ENCODE data around the gene PLSCR3. TPM values are rescaled to one million over a fixed set of nuclear protein-coding genes. Genes with fewer than 3 reads are reported as not detected.

Gene PLSCR3
- total RNA-seq, 2 experiments from 2014 or later = 66.3 to 70.3 TPM

DNA sequence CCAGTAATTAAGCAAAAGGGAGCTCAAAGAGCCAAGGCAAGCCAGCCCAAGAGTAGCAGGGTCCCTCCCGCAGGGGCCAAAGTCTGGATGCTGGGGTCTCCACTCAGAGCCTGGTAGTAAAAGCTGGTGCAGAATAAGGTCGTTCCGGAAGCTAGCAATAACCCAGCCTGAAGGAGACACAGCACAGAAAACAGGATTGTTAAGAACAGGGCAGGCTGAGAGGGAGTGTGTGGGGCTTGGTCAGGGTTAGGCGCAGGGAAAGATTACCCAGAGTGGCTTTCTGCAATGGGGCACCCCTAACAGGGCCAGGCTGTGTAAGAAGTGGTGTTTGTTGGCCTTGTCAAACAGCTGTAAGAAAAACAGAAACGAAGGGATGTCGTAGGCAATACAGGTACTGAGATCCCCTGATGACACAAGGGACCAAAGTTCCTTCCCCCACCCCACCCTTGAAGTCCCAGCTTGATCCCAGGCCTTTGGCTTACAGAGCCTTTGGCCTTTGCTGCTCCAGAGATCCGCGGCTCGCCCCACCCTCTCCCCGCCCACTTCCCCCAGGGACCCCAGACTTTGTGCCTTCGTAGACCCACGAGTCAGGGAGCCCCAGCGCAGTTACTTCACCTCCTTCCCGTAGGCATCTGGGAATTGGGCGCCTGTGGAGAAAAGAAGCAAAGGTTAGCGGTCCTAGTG lies 8.9 kb upstream of the PLSCR3 start:
- Mint-ChIP-seq H3K36me3 (ENCODE audit: low read depth) (peaks cover 9% of the 10 kb centered on the region), H3K4me3 (peak overlapping the region; percentile 98), H3K4me1 (ENCODE audit: low read depth) (peaks cover 28% of the 10 kb centered on the region), H3K27me3 (no peaks in the 10 kb centered on the region), H3K27ac (peak overlapping the region; percentile 87), H3K9me3 (no peaks in the 10 kb centered on the region)
- H3K4me3 ChIP-seq (ENCODE audit: low read length) = peak overlapping the region; percentile 77
- DNase-seq = peak in 6 of 14 experiments; percentile 14 to 54 (median 26)
- H3K27me3 ChIP-seq (ENCODE audit: control insufficient read depth in 1 of 2, insufficient read depth in 2 of 2, low read length in 2 of 2) = peaks cover 0 to 5% of the 10 kb centered on the region in 2 experiments
- TF ChIP-seq, protein P1, sequence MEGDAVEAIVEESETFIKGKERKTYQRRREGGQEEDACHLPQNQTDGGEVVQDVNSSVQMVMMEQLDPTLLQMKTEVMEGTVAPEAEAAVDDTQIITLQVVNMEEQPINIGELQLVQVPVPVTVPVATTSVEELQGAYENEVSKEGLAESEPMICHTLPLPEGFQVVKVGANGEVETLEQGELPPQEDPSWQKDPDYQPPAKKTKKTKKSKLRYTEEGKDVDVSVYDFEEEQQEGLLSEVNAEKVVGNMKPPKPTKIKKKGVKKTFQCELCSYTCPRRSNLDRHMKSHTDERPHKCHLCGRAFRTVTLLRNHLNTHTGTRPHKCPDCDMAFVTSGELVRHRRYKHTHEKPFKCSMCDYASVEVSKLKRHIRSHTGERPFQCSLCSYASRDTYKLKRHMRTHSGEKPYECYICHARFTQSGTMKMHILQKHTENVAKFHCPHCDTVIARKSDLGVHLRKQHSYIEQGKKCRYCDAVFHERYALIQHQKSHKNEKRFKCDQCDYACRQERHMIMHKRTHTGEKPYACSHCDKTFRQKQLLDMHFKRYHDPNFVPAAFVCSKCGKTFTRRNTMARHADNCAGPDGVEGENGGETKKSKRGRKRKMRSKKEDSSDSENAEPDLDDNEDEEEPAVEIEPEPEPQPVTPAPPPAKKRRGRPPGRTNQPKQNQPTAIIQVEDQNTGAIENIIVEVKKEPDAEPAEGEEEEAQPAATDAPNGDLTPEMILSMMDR (IDR thresholded peaks at IDR 0.05) = no peak
- no peak for ATAC-seq (ENCODE audit: poor library complexity)
- CTCF ChIA-PET = interaction anchor here (1.3 to 2.6 kb wide), 5 partner anchors 9 to 107 kb away, joined by 3 to 18 read pairs (median 6); partner anchors contain the start of genes PLSCR3 and TMEM102
- POLR2A ChIA-PET = interaction anchor here (0.9 to 2.9 kb wide), 16 partner anchors 8 to 357 kb away, joined by 3 to 37 read pairs (median 7); partner anchors contain the start of genes ACAP1, NEURL4, PLSCR3 and POLR2A
- peak overlapping the region in 1 of 2 donors; percentile 36 for H3K27ac ChIP-seq (ENCODE audit: low read depth in 1 of 2, low read length in 2 of 2)
- intact Hi-C loops (cut with DNase I, micrococcal nuclease) = loop anchor here in 1 of 2 experiments (10.0 kb wide), 1 partner anchor 48 kb away; the partner anchor contains the start of genes KCTD11 and TMEM95
- no peaks in the 10 kb centered on the region for H3K9me3 ChIP-seq (ENCODE audit: control insufficient read depth in 1 of 2, insufficient read depth in 1 of 2, low read length in 2 of 2)
- no peaks in the 10 kb centered on the region for H3K36me3 ChIP-seq (ENCODE audit: insufficient read depth, low read length)
- H3K4me1 ChIP-seq (ENCODE audit: insufficient read depth, low read length) = peaks cover 29% of the 10 kb centered on the region

DNA sequence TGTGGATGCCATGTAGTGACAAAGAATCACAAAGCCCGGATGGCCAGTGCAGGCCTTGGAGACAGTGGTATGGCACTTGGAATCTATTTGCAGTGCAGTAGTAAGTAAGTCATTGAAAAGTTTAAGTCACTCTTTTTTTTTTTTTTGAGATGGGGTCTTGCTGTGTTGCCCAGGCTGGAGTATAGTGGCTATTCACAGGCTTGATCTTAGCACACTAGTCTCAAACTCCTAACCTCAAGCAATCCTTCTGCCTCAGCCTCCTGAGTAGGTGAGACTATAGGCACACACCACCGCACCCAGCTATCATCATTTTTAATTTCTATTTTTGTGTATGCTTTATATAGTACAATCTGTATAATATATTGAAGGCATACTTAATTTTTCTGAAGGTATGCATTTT lies 4.3 kb upstream of the PLSCR3 start:
- Mint-ChIP-seq H3K4me1 (ENCODE audit: low read depth) (peaks cover 28% of the 10 kb centered on the region), H3K27ac (no peak overlapping the region), H3K4me3 (peak overlapping the region; percentile 38), H3K9me3 (no peaks in the 10 kb centered on the region), H3K36me3 (ENCODE audit: low read depth) (peaks cover 6% of the 10 kb centered on the region), H3K27me3 (no peaks in the 10 kb centered on the region)
- TF ChIP-seq, protein P1 (IDR thresholded peaks at IDR 0.05) = no peak
- no peaks in the 10 kb centered on the region for H3K27me3 ChIP-seq (ENCODE audit: control insufficient read depth in 1 of 2, insufficient read depth in 2 of 2, low read length in 2 of 2)
- intact Hi-C loops (cut with DNase I, micrococcal nuclease) = loop anchor here in 1 of 2 experiments (5.0 kb wide), 1 partner anchor 89 kb away; no protein-coding TSS in a partner anchor
- ChIA-PET CTCF (interaction anchor here (1.1 kb wide), 1 partner anchor 13 kb away, joined by 3 read pairs; no protein-coding TSS in a partner anchor), POLR2A (interaction anchor here (2.0 kb wide), 1 partner anchor 15 kb away, joined by 9 read pairs; no protein-coding TSS in a partner anchor)
- H3K27ac ChIP-seq (ENCODE audit: low read depth in 1 of 2, low read length in 2 of 2) = no peak overlapping the region
- H3K4me1 ChIP-seq (ENCODE audit: insufficient read depth, low read length) = peaks cover 17% of the 10 kb centered on the region
- no peak overlapping the region for H3K4me3 ChIP-seq (ENCODE audit: low read length)
- no peak for DNase-seq
- ATAC-seq (ENCODE audit: poor library complexity) = no peak
- no peaks in the 10 kb centered on the region for H3K36me3 ChIP-seq (ENCODE audit: insufficient read depth, low read length)
- no peaks in the 10 kb centered on the region for H3K9me3 ChIP-seq (ENCODE audit: control insufficient read depth in 1 of 2, insufficient read depth in 1 of 2, low read length in 2 of 2)

DNA sequence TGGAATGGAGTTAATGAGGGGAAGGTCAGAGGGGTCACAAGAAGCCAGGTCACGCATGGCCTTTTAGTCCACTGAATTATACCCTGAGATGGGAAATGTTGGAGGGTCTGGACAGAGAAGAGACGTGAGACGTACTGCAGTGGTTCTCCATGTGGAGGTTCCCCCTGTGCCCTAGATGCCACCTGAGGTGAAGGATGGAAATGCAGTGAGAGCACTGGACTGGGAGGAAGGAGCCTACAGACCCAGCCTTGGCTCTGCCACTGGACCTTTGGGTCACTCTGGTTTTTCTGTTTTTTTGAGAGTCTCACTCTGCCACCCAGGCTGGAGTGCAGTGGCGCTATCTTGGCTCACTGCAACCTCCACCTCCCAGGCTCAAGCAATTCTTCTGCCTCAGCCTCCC lies 1.8 kb upstream of the PLSCR3 start:
- ATAC-seq (ENCODE audit: poor library complexity) (no peak), DNase-seq (no peak)
- Histone ChIP-seq H3K27me3 (ENCODE audit: control insufficient read depth in 1 of 2, insufficient read depth in 2 of 2, low read length in 2 of 2) (no peaks in the 10 kb centered on the region), H3K36me3 (ENCODE audit: insufficient read depth, low read length) (peaks cover 16% of the 10 kb centered on the region), H3K4me1 (ENCODE audit: insufficient read depth, low read length) (peaks cover 33% of the 10 kb centered on the region), H3K9me3 (ENCODE audit: control insufficient read depth in 1 of 2, insufficient read depth in 1 of 2, low read length in 2 of 2) (no peaks in the 10 kb centered on the region), H3K27ac (ENCODE audit: low read depth in 1 of 2, low read length in 2 of 2) (no peak overlapping the region), H3K4me3 (ENCODE audit: low read length) (no peak overlapping the region)
- peak overlapping the region; percentile 24 for H3K27ac Mint-ChIP-seq
- TF ChIP-seq, protein P1 (IDR thresholded peaks at IDR 0.05) = no peak
- H3K4me1 Mint-ChIP-seq (ENCODE audit: low read depth) = peaks cover 36% of the 10 kb centered on the region
- H3K36me3 Mint-ChIP-seq (ENCODE audit: low read depth) = peaks cover 25% of the 10 kb centered on the region
- intact Hi-C loops (cut with DNase I, micrococcal nuclease) = loop anchor here in 1 of 2 experiments (5.0 kb wide), 1 partner anchor 91 kb away; no protein-coding TSS in a partner anchor
- CTCF ChIA-PET = interaction anchor here (1.4 kb wide), 1 partner anchor 12 kb away, joined by 4 read pairs; no protein-coding TSS in a partner anchor
- peak overlapping the region; percentile 65 for H3K4me3 Mint-ChIP-seq
- POLR2A ChIA-PET = interaction anchor here (1.3 kb wide), 1 partner anchor 8 kb away, joined by 6 read pairs; the partner anchor contains the start of gene TMEM256
- H3K27me3 Mint-ChIP-seq = no peaks in the 10 kb centered on the region
- H3K9me3 Mint-ChIP-seq = no peaks in the 10 kb centered on the region

Data from CD4-positive, alpha-beta T cell (primary cell).